GM12891 (cell line): Measurements from ENCODE around the gene TBC1D2B.

Experiments used
- PAX5 ChIP-seq: IDR thresholded peaks from 2 replicates; pipeline ENCODE4 v1.6.1; 2011; ENCODE audit warnings: low read length, moderate library complexity, mild to moderate bottlenecking; ENCODE audit not compliant: insufficient read depth, severe bottlenecking
- POLR2A ChIP-seq: IDR thresholded peaks from 2 replicates; pipeline ENCODE4 v1.6.1; 2011; ENCODE audit warnings: low read depth, low read length, control low read depth
- POLR2AphosphoS5 ChIP-seq: IDR thresholded peaks from 2 replicates; pipeline ENCODE4 v1.6.1; 2011; ENCODE audit warnings: low read depth, low read length, control low read depth
- SPI1 ChIP-seq: IDR thresholded peaks from 2 replicates; pipeline ENCODE4 v1.6.1; 2011; ENCODE audit warnings: low read depth, low read length, control low read depth
- TAF1 ChIP-seq: IDR thresholded peaks from 2 replicates; pipeline ENCODE4 v1.6.1; 2011; ENCODE audit warnings: low read depth, low read length, control low read depth

GRCh38 chr15:78051596-78051995 lies 25.9 kb downstream of the TBC1D2B start:
- TF ChIP-seq POLR2A (no peak), POLR2AphosphoS5 (no peak), SPI1 (no peak), PAX5 (no peak), TAF1 (no peak)
